OCI-LY7 (cell line): Measurements from ENCODE around the gene HOXC10.

Experiments used
- CTCF ChIP-seq: fragments of 200-600 bp; sonication (generic); conservative IDR thresholded peaks from 2 replicates; pipeline ENCODE4 v1.5.1; 2014; ENCODE audit warnings: mild to moderate bottlenecking, antibody characterized with exemption, low read length, moderate library complexity, mixed read lengths
- EZH2phosphoT487 ChIP-seq: fragments of 200-600 bp; sonication (generic); IDR thresholded peaks from 2 replicates; pipeline ENCODE4 v1.6.1; 2018; ENCODE audit warnings: low read depth, borderline replicate concordance, mild to moderate bottlenecking, mixed run types, antibody characterized with exemption, low read length, moderate library complexity, mixed read lengths

- TF ChIP-seq CTCF, result no peak
- TF ChIP-seq EZH2phosphoT487, result no peak
Measured at GRCh38 chr12:53952335-53952694, 32.6 kb upstream of the HOXC10 start.
